ENCODE results near the gene ERP27.

The ERP27 gene

GRCh38 chr12:14937689-14938088 is 648 bp downstream of the ERP27 start:
- Histone ChIP-seq H4K20me1 (ENCODE audit: insufficient read depth, low read length) (no peaks in the 10 kb centered on the region), H3K9me2 (replicated peaks; ENCODE audit: insufficient read depth, low read length) (no peaks in the 10 kb centered on the region), H3K79me2 (ENCODE audit: low read length) (no peaks in the 10 kb centered on the region), H3K27me3 (replicated peaks; ENCODE audit: insufficient read depth, low read length) (no peaks in the 10 kb centered on the region), H3K9me3 (replicated peaks; ENCODE audit: insufficient read depth, low read length) (no peaks in the 10 kb centered on the region), H3K4me3 (ENCODE audit: low read length) (no peak overlapping the region), H3K4me1 (ENCODE audit: low read length) (no peaks in the 10 kb centered on the region), H3K27ac (ENCODE audit: low read length) (no peak overlapping the region), H3K36me3 (replicated peaks; ENCODE audit: insufficient read depth, low read length) (no peaks in the 10 kb centered on the region), H3F3A (ENCODE audit: insufficient read depth, low read length) (no peaks in the 10 kb centered on the region), H3K4me2 (ENCODE audit: low read depth, low read length) (no peak overlapping the region), H2AFZ (ENCODE audit: low read length) (no peak overlapping the region), H3K9ac (ENCODE audit: low read length) (no peak overlapping the region)
- TF ChIP-seq EZH2phosphoT487 (IDR thresholded peaks at IDR 0.05; ENCODE audit: low read length), result no peak
- TF ChIP-seq CTCF (IDR thresholded peaks at IDR 0.05; ENCODE audit: low read length), result peak; percentile 60
- no peak for TF ChIP-seq EZH2 (optimal IDR thresholded peaks at IDR 0.05; ENCODE audit: low read depth, low read length)
- peak; percentile 46 for DNase-seq

- Histone ChIP-seq H3K4me2 (ENCODE audit: low read depth, low read length) (no peak overlapping the region), H3K4me1 (ENCODE audit: low read length) (no peaks in the 10 kb centered on the region), H3K4me3 (ENCODE audit: low read length) (no peak overlapping the region), H4K20me1 (ENCODE audit: insufficient read depth, low read length) (no peaks in the 10 kb centered on the region), H3K36me3 (replicated peaks; ENCODE audit: insufficient read depth, low read length) (no peaks in the 10 kb centered on the region), H3K79me2 (ENCODE audit: low read length) (no peaks in the 10 kb centered on the region), H3K9ac (ENCODE audit: low read length) (no peak overlapping the region), H2AFZ (ENCODE audit: low read length) (no peak overlapping the region), H3K27me3 (replicated peaks; ENCODE audit: insufficient read depth, low read length) (no peaks in the 10 kb centered on the region), H3F3A (ENCODE audit: insufficient read depth, low read length) (no peaks in the 10 kb centered on the region), H3K9me2 (replicated peaks; ENCODE audit: insufficient read depth, low read length) (no peaks in the 10 kb centered on the region), H3K9me3 (replicated peaks; ENCODE audit: insufficient read depth, low read length) (no peaks in the 10 kb centered on the region), H3K27ac (ENCODE audit: low read length) (no peak overlapping the region)
- TF ChIP-seq EZH2phosphoT487 (IDR thresholded peaks at IDR 0.05; ENCODE audit: low read length) (no peak), CTCF (IDR thresholded peaks at IDR 0.05; ENCODE audit: low read length) (no peak), EZH2 (optimal IDR thresholded peaks at IDR 0.05; ENCODE audit: low read depth, low read length) (no peak)
- no peak for DNase-seq
Observed at GRCh38 chr12:14937014-14937413, 1.3 kb downstream of the ERP27 start.

- no peak for TF ChIP-seq EZH2phosphoT487 (IDR thresholded peaks at IDR 0.05; ENCODE audit: low read length)
- peak; percentile 43 for TF ChIP-seq CTCF (IDR thresholded peaks at IDR 0.05; ENCODE audit: low read length)
- Histone ChIP-seq H3F3A (ENCODE audit: insufficient read depth, low read length) (no peaks in the 10 kb centered on the region), H4K20me1 (ENCODE audit: insufficient read depth, low read length) (no peaks in the 10 kb centered on the region), H3K9ac (ENCODE audit: low read length) (no peak overlapping the region), H3K9me3 (replicated peaks; ENCODE audit: insufficient read depth, low read length) (no peaks in the 10 kb centered on the region), H3K4me3 (ENCODE audit: low read length) (no peak overlapping the region), H3K4me1 (ENCODE audit: low read length) (no peaks in the 10 kb centered on the region), H3K27ac (ENCODE audit: low read length) (no peak overlapping the region), H3K9me2 (replicated peaks; ENCODE audit: insufficient read depth, low read length) (no peaks in the 10 kb centered on the region), H3K79me2 (ENCODE audit: low read length) (no peaks in the 10 kb centered on the region), H3K36me3 (replicated peaks; ENCODE audit: insufficient read depth, low read length) (no peaks in the 10 kb centered on the region), H3K4me2 (ENCODE audit: low read depth, low read length) (no peak overlapping the region), H3K27me3 (replicated peaks; ENCODE audit: insufficient read depth, low read length) (no peaks in the 10 kb centered on the region), H2AFZ (ENCODE audit: low read length) (no peak overlapping the region)
- no peak for DNase-seq
Observed at GRCh38 chr12:14936224-14936861, 2.0 kb downstream of the ERP27 start.

Data from MM.1S (cell line).